CD14-positive monocyte (primary cell): ENCODE results near the gene CDK11B. TPM values are rescaled to one million over a fixed set of nuclear protein-coding genes. Genes with fewer than 3 reads are reported as not detected.

ENCODE experiments used
- DNase-seq, 3 donors: peaks; one replicate each; pipeline ENCODE4 v3.0.0-alpha.2; 2011 to 2022
- H2AFZ ChIP-seq: 2 replicates; pipeline ENCODE4 v1.6.0; 2012; ENCODE audit warnings: mild to moderate bottlenecking, low read depth, low read length, inconsistent platforms; ENCODE audit not compliant: insufficient read depth, poor library complexity, severe bottlenecking
- H3K27ac ChIP-seq, 2 donors: 1 replicate in 1 of 2; 2 replicates in 1 of 2; pipeline ENCODE4 v1.5.1; 2012 to 2013; ENCODE audit warnings: low read length in 2 of 2, control low read depth in 1 of 2, inconsistent platforms in 1 of 2, low read depth in 1 of 2, mild to moderate bottlenecking in 1 of 2
- H3K27me3 ChIP-seq, 2 donors: one replicate each; pipeline versions ENCODE4 v1.6.0 to v1.6.1; 2011 to 2013; ENCODE audit warnings: low read length in 2 of 2; ENCODE audit not compliant: control insufficient read depth in 2 of 2, insufficient read depth in 2 of 2
- H3K36me3 ChIP-seq, 2 donors: replicated peaks in 1 of 2; 1 replicate in 1 of 2; 2 replicates in 1 of 2; pipeline versions ENCODE4 v1.5.1 to v1.6.1; 2012 to 2013; ENCODE audit warnings: low read length in 2 of 2, control low read depth in 1 of 2, inconsistent platforms in 1 of 2, mild to moderate bottlenecking in 1 of 2; ENCODE audit not compliant: insufficient read depth in 2 of 2, control insufficient read depth in 1 of 2
- H3K4me1 ChIP-seq, 2 donors: 1 replicate in 1 of 2; 2 replicates in 1 of 2; pipeline versions ENCODE4 v1.5.1 to v1.6.1; 2012 to 2013; ENCODE audit warnings: low read length in 2 of 2, control low read depth in 1 of 2, inconsistent platforms in 1 of 2, mild to moderate bottlenecking in 1 of 2, moderate library complexity in 1 of 2; ENCODE audit not compliant: insufficient read depth in 2 of 2, control insufficient read depth in 1 of 2
- H3K4me2 ChIP-seq: replicated peaks from 2 replicates; pipeline ENCODE3; 2012; ENCODE audit warnings: low read length, moderate library complexity, mild to moderate bottlenecking; ENCODE audit not compliant: poor library complexity, severe bottlenecking; ENCODE audit errors: extremely low read depth
- H3K4me3 ChIP-seq, 3 experiments: fragments of 200-600 bp in 1 of 3; sonication (generic) in 1 of 3; replicated peaks in 1 of 3; 1 replicate in 2 of 3; 2 replicates in 1 of 3; pipeline ENCODE4 v1.5.1; 2011 to 2013; ENCODE audit warnings: low read length in 3 of 3, mild to moderate bottlenecking in 3 of 3, control low read depth in 2 of 3, low read depth in 2 of 3, inconsistent platforms in 1 of 3, moderate library complexity in 1 of 3
- H3K79me2 ChIP-seq: 2 replicates; pipeline ENCODE4 v1.6.0; 2012; ENCODE audit warnings: mild to moderate bottlenecking, control low read depth, inconsistent platforms, low read length, moderate library complexity; ENCODE audit not compliant: insufficient read depth
- H3K9ac ChIP-seq: 2 replicates; pipeline ENCODE4 v1.6.0; 2017; ENCODE audit warnings: low read length, mild to moderate bottlenecking; ENCODE audit not compliant: insufficient read depth, poor library complexity, severe bottlenecking
- H3K9me3 ChIP-seq, 2 donors: replicated peaks in 1 of 2; 1 replicate in 1 of 2; 2 replicates in 1 of 2; pipeline versions ENCODE4 v1.5.1 to v1.6.1; 2012 to 2013; ENCODE audit warnings: low read length in 2 of 2, control low read depth in 1 of 2; ENCODE audit not compliant: control insufficient read depth in 1 of 2, insufficient read depth in 1 of 2
- H4K20me1 ChIP-seq: 2 replicates; pipeline ENCODE4 v1.6.0; 2012; ENCODE audit warnings: mild to moderate bottlenecking, low read length, control low read depth, moderate library complexity; ENCODE audit not compliant: insufficient read depth
- H3K27ac Mint-ChIP-seq, 7 donors: one replicate each; pipeline ENCODE4 v1.8.0; 2020; ENCODE audit warnings: mild to moderate bottlenecking in 7 of 7, mixed read lengths in 7 of 7, moderate library complexity in 6 of 7, inconsistent platforms in 2 of 7
- H3K27me3 Mint-ChIP-seq, 3 donors: one replicate each; pipeline ENCODE4 v1.8.0; 2021 to 2022; ENCODE audit warnings: low read depth in 3 of 3, mild to moderate bottlenecking in 3 of 3, mixed read lengths in 3 of 3, moderate library complexity in 3 of 3, inconsistent platforms in 1 of 3
- H3K36me3 Mint-ChIP-seq, 2 donors: one replicate each; pipeline ENCODE4 v1.8.0; 2020; ENCODE audit warnings: mixed read lengths in 2 of 2, inconsistent platforms in 1 of 2, mild to moderate bottlenecking in 1 of 2
- H3K4me1 Mint-ChIP-seq: one replicate; pipeline ENCODE4 v1.8.0; 2020; ENCODE audit warnings: mild to moderate bottlenecking, mixed read lengths
- H3K4me3 Mint-ChIP-seq, 2 donors: one replicate each; pipeline ENCODE4 v1.8.0; 2020; ENCODE audit warnings: mild to moderate bottlenecking in 2 of 2, mixed read lengths in 2 of 2, moderate library complexity in 1 of 2
- H3K9me3 Mint-ChIP-seq, 7 donors: one replicate each; pipeline ENCODE4 v1.8.0; 2020 to 2022; ENCODE audit warnings: mixed read lengths in 7 of 7, mild to moderate bottlenecking in 6 of 7, moderate library complexity in 6 of 7, inconsistent platforms in 2 of 7
- WGBS: methylation state at CpG from one replicate; pipeline ENCODE4 v1.1.5; 2013; ENCODE audit warnings: missing lambda C conversion rate; ENCODE audit not compliant: insufficient coverage; 5-methylcytosine and 5-hydroxymethylcytosine counted together
- intact Hi-C, 2 donors: fragments of 100-400 bp; cut with micrococcal nuclease; formaldehyde crosslinking; loops; one replicate each; pipeline versions ENCODE4 v1.15.0 to v1.15.1; 2023
- polyA plus RNA-seq, 3 donors: library from polyadenylated mRNA; depleted of rRNA in 1 of 3; unstranded in 2 of 3; stranded (reverse) in 1 of 3; fragments of 300-500 nt in 2 of 3; fragments of >200 nt in 1 of 3; fragmentation: Illumina TruSeq in 2 of 3; gene quantifications; 1 replicate in 2 of 3; 2 replicates in 1 of 3; pipeline ENCODE4 v1.2.3, GENCODE V29; 2012 to 2021
- TF ChIP-seq, protein P1 (sequence below): fragments of 200-600 bp; IDR thresholded peaks from one replicate; pipeline ENCODE4 v1.8.0; 2022; ENCODE audit warnings: antibody characterized with exemption, mild to moderate bottlenecking

CDK11B gene
- polyA plus RNA-seq, 3 donors = 2.5 to 12.7 (median 6.6) TPM

DNA sequence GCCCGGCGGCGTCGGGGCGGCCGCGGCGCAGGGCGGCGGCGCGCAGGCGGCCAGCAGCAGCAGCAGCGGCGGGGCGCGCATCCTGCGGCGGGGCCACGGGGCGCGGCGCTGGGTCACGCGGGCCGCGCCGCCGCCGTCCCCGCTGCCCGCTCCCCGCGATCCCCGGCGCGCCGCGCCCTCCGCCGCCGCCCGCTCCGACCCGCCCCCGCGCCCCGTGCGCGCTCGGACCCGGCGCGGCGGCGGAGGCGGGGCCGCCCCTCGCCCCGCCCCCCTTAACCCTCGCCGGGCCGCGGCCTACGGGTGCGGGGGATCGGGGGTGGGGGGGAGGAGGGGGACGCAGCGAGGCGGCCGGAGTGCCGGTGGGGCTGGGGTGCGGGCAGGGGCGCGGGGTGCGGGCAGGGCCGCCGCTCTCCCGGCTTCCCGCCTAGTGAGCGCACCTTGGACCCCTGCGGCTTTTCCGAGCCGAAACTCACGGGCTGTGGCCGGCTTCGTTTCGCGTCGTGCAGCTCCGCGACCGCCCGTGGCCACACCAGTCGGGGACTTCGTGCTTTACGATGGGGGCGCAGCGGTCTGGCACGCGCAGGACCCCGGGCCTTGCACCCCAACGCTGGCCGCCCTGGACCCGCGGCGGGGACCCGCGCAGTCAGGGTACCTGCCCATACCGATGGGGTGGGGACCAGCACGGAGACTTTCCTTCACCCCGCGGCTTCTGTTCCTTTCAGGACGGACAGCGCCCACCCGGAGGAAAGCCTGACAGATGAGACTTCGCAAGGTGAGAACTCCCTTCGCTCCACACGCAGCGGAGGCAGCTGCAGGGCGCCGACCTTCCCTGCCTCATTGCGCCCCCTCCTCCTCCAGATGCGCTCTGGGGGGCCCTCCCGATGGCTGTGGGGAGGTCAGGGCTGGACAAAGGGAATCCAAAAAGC, 58.6 kb downstream of the CDK11B start, which contains the start of gene FNDC10:
TSS of gene FNDC10 (minus strand) at position 201 of the 926 bp plus-strand sequence. CDS start at position 81, 120 bp downstream.
- Histone ChIP-seq H3K79me2 (no peaks in the 10 kb centered on the region), H3K27me3 (peaks cover 0 to 26% of the 10 kb centered on the region in 2 donors), H3K4me3 (peak within 1 kb of the TSS; percentile 20 to 69 (median 42)), H3K4me2 (peak within 1 kb of the TSS; percentile 86), H3K4me1 (peaks cover 34 to 55% of the 10 kb centered on the region in 2 donors), H3K9me3 (no peaks in the 10 kb centered on the region), H2AFZ (peak within 1 kb of the TSS; percentile 76), H3K36me3 (no peaks in the 10 kb centered on the region), H3K9ac (peak within 1 kb of the TSS; percentile 36), H3K27ac (no peak within 1 kb of the TSS), H4K20me1 (no peaks in the 10 kb centered on the region)
- H3K27ac Mint-ChIP-seq = peak within 1 kb of the TSS in 1 of 7 donors; percentile 72
- intact Hi-C loops = no loop called here
- H3K4me3 Mint-ChIP-seq = peak within 1 kb of the TSS; percentile 71 to 82
- 2% methylated on average over 93 of the region's 125 CpGs for WGBS
- H3K36me3 Mint-ChIP-seq = no peaks in the 10 kb centered on the region
- DNase-seq = no peak
- H3K27me3 Mint-ChIP-seq = peaks cover 9 to 17% (median 11%) of the 10 kb centered on the region in 3 donors
- peaks cover 34% of the 10 kb centered on the region for H3K4me1 Mint-ChIP-seq
- peaks cover 0 to 2% (median 0%) of the 10 kb centered on the region in 7 donors for H3K9me3 Mint-ChIP-seq
- TF ChIP-seq, protein P1, sequence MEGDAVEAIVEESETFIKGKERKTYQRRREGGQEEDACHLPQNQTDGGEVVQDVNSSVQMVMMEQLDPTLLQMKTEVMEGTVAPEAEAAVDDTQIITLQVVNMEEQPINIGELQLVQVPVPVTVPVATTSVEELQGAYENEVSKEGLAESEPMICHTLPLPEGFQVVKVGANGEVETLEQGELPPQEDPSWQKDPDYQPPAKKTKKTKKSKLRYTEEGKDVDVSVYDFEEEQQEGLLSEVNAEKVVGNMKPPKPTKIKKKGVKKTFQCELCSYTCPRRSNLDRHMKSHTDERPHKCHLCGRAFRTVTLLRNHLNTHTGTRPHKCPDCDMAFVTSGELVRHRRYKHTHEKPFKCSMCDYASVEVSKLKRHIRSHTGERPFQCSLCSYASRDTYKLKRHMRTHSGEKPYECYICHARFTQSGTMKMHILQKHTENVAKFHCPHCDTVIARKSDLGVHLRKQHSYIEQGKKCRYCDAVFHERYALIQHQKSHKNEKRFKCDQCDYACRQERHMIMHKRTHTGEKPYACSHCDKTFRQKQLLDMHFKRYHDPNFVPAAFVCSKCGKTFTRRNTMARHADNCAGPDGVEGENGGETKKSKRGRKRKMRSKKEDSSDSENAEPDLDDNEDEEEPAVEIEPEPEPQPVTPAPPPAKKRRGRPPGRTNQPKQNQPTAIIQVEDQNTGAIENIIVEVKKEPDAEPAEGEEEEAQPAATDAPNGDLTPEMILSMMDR = no peak

DNA sequence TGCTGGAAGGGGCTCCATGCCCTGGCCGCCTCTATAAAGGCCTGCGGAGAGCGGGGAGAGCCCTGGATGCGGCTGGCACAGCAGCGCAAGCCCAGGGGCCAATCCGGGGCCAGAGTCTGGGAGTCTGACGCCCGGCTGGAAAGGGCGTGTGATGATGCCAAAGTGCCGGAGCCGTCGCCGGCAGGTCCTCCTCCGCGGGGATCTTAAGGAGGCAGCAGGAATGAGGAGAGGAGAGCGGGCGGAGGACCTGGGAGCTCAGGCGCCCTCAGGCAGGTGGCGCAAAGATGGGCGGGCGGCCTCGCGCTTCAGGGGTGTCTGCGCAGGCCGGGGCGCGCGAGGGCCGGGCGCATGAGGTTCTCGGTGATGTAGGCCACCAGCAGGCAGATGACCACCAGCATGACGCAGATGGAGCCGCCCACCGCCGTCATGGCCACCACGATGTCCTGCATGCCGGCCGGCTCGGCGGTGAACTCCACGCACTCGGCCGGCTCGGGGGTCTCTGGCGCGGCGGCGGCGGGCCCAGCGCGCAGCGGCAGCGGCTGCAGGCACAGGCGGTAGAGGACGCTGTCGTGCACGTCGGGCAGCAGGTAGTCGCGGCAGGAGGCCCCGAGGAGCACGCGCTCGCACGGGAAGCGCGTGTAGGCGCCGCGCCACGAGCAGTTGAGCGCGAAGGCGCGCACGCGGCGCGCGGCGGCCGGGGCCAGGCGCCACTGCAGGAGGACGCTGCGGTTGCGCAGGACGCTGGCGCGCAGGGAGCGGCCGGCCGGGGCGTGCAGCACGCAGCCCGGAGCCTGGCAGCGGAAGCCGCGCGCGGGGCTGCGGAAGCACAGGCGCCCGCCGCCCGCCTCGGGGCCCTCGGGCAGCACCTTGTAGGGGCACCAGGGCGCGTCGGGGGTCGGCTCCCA, 59.5 kb downstream of the CDK11B start:
- peaks cover 0 to 2% (median 0%) of the 10 kb centered on the region in 7 donors for H3K9me3 Mint-ChIP-seq
- H2AFZ ChIP-seq = peak overlapping the region; percentile 61

More for the DNA sequence above, 59.5 kb downstream of the CDK11B start:
- H3K79me2 ChIP-seq = no peaks in the 10 kb centered on the region
- TF ChIP-seq, protein P1 = peak; percentile 25
- no peaks in the 10 kb centered on the region for H4K20me1 ChIP-seq
- peak; percentile 29 to 57 (median 51) for DNase-seq
- H3K4me1 Mint-ChIP-seq = peaks cover 34% of the 10 kb centered on the region
- H3K27me3 Mint-ChIP-seq = peaks cover 7 to 17% (median 11%) of the 10 kb centered on the region in 3 donors
- H3K9me3 ChIP-seq = no peaks in the 10 kb centered on the region
- peak overlapping the region; percentile 71 to 82 for H3K4me3 Mint-ChIP-seq
- H3K4me1 ChIP-seq = peaks cover 34 to 55% of the 10 kb centered on the region in 2 donors
- WGBS = 16% methylated on average over 110 of the region's 111 CpGs
- peak overlapping the region; percentile 86 for H3K4me2 ChIP-seq
- H3K27me3 ChIP-seq = peaks cover 0 to 26% of the 10 kb centered on the region in 2 donors
- H3K27ac Mint-ChIP-seq = peak overlapping the region in 1 of 7 donors; percentile 72
- H3K27ac ChIP-seq = no peak overlapping the region
- H3K36me3 ChIP-seq = no peaks in the 10 kb centered on the region
- H3K9ac ChIP-seq = peak overlapping the region; percentile 36
- peak overlapping the region in 1 of 3 experiments; percentile 65 for H3K4me3 ChIP-seq
- H3K36me3 Mint-ChIP-seq = no peaks in the 10 kb centered on the region
- intact Hi-C loops = no loop called here
